HG03025 (cell line): Measurements from ENCODE around the gene LRRC38.

Experiments
- ATAC-seq: cut with Tn5 transposase; IDR thresholded peaks from one replicate; pipeline ENCODE4 v1.9.1; 2021; ENCODE audit warnings: mild to moderate bottlenecking, moderate library complexity; ENCODE audit not compliant: unreplicated experiment, low FRiP score

LRRC38 gene

GRCh38 chr1:13520985-13521384 lies 7.2 kb upstream of the LRRC38 start:
- no peak for ATAC-seq

DNA sequence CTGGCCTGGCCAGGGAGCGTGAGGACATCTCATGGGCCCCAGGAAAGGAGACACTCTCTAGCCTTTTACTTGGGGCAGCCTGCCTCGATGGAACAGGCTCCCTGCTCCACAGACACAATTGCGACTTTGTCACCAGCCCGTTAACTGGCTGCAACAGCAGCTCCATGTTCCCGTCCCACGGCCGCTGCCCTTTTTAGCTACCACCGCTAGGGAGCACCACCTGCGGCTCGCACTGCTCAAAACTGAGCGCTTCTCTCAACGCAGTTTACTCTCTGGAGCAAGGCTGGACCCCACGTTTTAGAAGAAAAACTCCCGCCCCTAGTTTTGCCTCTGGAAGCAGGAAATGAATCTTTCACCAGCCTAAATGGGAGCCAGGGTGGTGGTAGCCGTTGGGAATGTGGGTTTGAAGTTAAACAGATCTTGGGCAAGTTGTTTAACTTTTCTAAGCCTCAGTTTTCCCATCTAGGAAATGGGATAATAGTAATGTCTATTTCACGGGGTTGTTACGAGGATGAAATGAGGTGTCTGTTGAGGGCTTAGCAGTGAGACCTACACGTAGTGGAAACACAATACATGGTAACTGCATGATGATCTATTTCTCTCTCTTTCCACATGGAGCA lies 3.5 kb upstream of the LRRC38 start:
- no peak for ATAC-seq

GRCh38 chr1:13516606-13517005 lies 2.8 kb upstream of the LRRC38 start:
- ATAC-seq, result no peak

GRCh38 chr1:13514821-13515220 lies 1.0 kb upstream of the LRRC38 start:
- ATAC-seq, result no peak

GRCh38 chr1:13513063-13513894 lies 524 bp downstream of the LRRC38 start:
- no peak for ATAC-seq

DNA sequence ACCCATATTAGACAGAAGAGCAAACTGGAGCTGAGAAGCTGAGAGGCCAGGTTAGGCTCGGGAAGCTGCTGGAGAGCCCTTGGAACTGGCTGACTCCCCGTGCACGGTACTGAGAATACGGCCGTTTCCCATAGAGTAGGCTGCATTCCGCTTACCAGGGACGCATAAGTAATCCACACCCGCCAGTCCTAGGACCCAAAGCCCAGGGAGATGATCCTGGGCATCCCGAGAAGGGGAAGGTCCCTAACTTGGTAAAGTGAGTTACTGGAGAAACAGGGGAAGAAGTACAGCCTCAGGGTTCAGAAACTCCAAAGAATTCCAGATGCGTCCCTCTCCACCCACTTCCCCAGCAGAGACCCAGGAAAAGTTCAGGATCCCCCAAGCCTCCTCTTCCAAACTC lies 1.3 kb downstream of the LRRC38 start:
- no peak for ATAC-seq

DNA sequence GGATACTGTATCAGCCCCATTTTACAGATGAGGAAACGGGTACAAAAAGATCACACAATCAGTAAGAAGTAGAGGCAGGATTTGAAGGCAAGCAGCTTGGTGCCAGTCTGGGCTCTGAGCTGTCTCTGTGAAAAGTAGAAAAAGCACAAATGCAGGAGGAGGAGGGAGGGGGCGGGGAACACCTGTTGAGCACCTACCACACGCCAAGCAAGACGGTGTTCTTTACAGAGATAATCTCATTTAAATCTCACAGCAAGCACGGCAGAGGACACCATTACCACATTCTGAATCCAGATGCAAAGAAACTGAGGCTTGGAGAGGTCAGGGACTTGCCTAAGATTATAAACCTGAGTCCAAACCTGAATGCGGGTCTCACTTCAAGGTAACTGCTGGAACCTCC lies 3.3 kb downstream of the LRRC38 start:
- ATAC-seq, result no peak

DNA sequence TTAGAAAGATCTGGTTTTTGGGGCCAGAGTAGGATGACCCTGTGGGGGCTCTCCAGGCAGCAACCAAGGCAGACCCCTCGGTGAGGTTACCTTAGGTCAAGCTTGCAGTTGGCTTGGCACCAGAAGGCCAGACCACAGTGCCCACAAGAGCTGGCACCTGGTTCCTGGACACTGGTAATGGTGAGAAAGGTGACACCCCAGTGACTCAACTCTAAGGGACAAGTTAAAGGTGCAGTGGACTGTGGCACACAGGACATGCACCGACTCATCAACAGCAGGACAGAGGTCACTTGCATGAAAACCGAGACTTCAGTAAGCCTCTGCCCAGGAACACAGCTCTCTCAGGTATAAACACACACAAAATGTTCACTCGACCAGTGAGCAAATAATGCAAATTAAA lies 6.7 kb downstream of the LRRC38 start:
- ATAC-seq, result no peak

GRCh38 chr1:13505020-13505419 lies 8.8 kb downstream of the LRRC38 start:
- ATAC-seq, result no peak

DNA sequence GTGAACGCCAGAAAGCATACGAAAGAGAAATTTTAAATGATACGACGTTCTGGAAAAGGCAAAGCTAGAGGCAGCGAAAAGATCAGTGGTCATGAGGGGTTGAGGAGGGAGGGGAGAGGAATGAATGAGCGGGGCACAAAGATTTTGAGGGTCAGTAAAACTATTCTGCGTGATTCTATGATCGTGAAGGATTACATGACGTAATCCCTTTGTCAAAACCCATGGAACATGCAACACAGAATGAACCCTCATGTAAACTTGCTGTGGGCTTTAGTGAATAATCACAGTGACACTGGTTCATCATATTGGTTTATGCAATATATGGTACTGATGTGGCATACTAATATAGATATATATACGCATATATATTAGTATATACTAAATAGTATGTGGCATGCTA lies 13.0 kb downstream of the LRRC38 start:
- ATAC-seq, result no peak

DNA sequence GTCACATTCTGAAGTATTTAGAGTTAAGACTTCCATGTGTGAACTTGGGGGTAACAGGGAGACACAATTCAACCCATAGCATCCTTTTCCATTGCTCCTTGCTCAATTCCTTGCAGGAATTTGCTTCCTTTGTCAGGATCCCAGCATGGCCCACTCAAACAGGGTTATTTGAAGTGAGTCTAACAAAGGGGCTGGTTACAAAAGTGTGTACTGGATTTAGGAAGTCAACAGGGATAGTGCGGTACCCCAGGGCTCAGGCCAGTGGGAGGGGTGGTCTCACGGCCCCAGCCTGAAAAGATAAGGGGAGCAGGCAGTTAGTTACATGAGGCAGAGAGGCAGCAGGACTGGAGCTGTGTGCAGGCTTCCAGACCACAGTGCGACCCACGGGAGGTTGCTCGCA lies 14.4 kb downstream of the LRRC38 start:
- no peak for ATAC-seq

- ATAC-seq, result no peak
Observed at GRCh38 chr1:13498553-13498952, 15.2 kb downstream of the LRRC38 start.

DNA sequence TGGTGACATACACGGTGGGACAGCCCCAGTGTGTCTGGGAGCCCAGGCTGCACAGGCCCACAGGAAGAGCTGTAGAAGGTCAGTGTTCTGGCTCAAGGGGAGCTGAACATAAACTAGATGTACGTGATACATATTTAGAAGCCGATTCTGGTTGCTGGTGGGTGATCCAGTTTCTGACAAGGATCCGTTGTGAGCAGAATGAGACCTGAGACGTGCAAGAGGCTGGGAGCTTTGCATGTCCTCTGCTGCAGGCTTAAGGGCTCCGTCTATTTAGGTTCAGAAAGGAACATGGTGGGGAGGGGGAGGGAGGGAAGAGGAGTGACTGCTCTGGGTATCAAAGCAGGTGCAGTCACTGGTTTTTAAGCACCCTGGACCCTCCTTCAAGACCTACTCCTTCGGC lies 18.6 kb downstream of the LRRC38 start:
- ATAC-seq, result no peak

DNA sequence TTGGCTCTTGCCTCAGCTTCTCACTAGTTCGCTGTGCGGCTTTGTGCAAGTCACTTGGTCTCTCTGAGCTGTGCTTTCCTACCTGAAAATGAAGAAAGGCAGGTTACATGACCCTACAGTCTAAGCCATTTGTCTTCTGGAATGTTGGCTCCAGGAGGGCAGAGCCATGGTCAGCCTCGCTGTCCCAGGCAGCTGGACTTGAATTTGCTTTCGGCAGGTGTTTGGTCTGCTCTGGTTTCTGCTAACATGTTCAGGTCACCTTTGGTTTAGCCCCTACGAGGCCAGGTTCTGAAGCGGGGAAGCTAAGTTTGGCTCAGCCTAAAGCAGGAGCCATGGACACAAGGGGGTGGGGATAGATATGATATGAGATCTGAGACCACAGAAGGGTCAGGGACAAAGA lies 19.1 kb downstream of the LRRC38 start:
- no peak for ATAC-seq

DNA sequence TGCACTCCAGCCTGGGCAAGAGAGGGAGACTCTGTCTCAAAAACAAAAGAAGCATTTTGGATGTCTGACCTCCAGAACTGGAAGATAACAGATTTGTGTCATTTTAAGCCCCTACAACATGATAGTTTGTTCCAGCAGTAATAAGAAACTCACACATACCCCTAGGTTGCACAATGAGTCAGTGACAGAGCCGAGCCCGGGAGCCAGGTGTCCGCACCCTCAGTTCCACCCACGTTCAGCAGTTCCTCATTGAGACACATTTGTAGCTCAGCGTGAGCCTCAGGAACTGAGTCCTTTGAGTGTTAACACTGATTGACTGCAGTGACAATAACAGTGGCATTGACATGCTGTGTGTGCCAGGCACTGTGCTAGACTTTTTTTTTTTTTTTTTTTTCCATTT lies 19.8 kb downstream of the LRRC38 start:
- no peak for ATAC-seq

DNA sequence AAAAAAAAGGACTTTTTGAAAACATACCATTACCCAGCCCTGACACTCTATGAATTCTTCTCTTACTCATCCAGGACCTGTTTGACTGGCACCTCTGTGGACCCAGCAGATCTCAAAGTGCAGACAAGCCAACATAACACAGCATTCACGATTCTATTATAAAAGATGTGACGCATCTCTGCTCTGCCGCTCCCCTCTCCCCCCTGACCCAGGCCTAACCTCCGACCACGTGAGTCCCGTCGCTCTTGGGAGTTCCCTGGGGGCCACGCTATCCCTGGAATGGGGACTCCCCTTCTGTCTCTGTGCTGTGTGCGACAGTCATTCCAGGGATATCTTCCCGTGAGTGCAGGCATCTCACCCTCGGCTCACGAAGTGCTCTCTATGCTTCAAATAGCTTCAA lies 21.1 kb downstream of the LRRC38 start:
- ATAC-seq, result no peak

- ATAC-seq, result no peak
Observed at GRCh38 chr1:13487957-13488356, 25.8 kb downstream of the LRRC38 start.

GRCh38 chr1:13487143-13487868 lies 26.5 kb downstream of the LRRC38 start:
- ATAC-seq, result no peak

- no peak for ATAC-seq
Observed at GRCh38 chr1:13483946-13484345, 29.9 kb downstream of the LRRC38 start.

GRCh38 chr1:13482600-13482999 lies 31.2 kb downstream of the LRRC38 start:
- no peak for ATAC-seq

- ATAC-seq, result no peak
Observed at GRCh38 chr1:13479171-13479856, 34.5 kb downstream of the LRRC38 start.
